ENCODE measurements around the gene RNF222.

Gene RNF222

DNA sequence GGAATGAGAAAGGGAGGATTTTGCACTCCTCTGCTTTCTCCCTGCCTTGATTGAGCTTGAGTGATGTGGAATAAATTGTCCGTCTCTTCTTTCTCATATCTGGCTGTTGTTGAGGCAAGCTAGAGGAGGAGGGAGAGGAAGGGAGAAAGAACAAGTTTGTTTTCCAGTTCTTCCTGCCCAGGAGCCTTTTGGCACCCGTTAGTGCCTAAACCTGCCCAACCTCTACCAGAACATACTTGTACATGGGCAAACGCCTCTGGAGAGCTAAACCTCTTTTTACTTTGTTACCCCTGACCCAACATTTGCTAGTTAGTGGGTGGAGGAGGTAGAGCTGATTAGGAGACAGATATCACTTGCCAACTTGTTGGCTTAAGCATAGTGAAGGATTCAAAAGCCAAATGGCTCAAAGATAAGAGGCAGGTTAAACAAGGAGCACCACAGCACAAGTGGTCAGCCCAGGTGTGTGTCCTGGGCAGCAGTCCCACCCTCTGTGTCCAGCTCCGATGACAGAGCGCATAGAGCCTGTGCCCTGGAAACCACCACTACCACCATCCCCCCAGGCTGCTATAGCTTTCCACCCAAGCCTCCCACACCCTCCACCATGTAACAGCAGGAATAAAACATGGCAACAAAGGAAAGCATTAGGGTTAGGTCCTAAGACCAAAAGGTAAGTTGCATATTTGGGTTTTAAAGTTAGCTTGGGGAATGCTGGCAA is 51.5 kb downstream of the RNF222 start:
- TF ChIP-seq CREB1 (IDR thresholded peaks at IDR 0.05; ENCODE audit: low read depth) (no peak), CEBPB (IDR thresholded peaks at IDR 0.05) (no peak), EGR1 (IDR thresholded peaks at IDR 0.05) (no peak)

DNA sequence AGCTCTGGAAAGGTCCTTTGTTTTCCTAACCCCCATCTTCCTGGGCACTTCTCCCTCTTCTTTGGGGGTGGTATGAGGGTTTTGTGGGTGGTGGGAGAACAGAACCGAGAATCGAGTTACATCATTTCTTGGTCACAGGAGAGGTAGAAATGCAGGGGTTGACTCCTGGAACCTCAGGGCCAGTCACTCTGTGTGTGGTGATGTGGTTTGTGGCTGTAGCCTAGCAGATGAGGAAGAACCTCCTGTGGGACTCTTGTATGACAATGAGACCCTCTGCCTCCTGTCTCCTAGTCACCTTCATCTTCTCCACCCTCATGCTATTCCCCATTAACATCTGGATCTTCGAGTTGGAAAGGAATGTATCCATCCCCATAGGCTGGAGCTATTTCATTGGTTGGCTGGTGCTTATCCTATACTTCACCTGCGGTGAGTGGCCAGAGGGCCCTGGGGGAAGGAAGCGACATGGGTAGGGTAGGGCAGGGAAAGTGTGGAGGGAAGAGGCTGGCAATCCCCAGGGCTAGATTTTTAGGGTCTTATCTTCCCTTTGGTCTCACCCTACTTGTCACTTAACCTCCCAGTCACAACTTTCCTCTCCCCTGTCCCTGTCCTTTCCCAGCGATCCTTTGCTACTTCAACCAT is 52.5 kb downstream of the RNF222 start:
- TF ChIP-seq CEBPB (IDR thresholded peaks at IDR 0.05) (no peak), CREB1 (IDR thresholded peaks at IDR 0.05; ENCODE audit: low read depth) (no peak), RAD21 (IDR thresholded peaks at IDR 0.05; ENCODE audit: low read depth) (no peak), TAF1 (IDR thresholded peaks at IDR 0.05; ENCODE audit: low read depth) (no peak), FOXM1 (IDR thresholded peaks at IDR 0.05; ENCODE audit: borderline replicate concordance, low read depth) (no peak), EP300 (IDR thresholded peaks at IDR 0.05; ENCODE audit: borderline replicate concordance) (no peak), USF1 (IDR thresholded peaks at IDR 0.05) (no peak), YY1 (IDR thresholded peaks at IDR 0.05; ENCODE audit: low read depth) (no peak), NFIC (IDR thresholded peaks at IDR 0.05) (no peak), EGR1 (IDR thresholded peaks at IDR 0.05) (no peak), REST (IDR thresholded peaks at IDR 0.05; ENCODE audit: low read depth) (no peak), TEAD4 (IDR thresholded peaks at IDR 0.05) (no peak), TCF12 (IDR thresholded peaks at IDR 0.05; ENCODE audit: low read depth) (no peak), ZBTB7A (IDR thresholded peaks at IDR 0.05; ENCODE audit: low read depth) (no peak)
- TF ChIP-seq, protein P1, sequence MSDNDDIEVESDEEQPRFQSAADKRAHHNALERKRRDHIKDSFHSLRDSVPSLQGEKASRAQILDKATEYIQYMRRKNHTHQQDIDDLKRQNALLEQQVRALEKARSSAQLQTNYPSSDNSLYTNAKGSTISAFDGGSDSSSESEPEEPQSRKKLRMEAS (IDR thresholded peaks at IDR 0.05), result no peak

DNA sequence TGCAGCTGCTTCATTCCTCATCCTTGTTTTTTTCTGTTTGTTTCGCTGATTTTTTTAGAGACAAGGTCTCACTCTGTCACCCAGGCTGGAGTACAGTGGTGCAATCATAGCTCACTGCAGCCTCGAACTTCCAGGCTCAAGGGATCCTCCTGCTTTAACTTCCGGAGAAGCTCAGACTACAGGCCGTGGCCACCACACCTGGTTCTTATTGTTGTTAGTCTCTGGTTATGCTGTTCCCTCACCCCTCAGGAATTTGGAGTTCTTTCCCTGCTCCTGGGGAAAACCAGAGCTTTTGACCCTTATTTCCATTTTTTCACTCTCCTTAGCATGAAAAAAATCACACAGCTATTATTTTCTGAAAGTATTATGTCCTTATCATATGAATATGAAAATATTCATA is 56.2 kb downstream of the RNF222 start:
- TF ChIP-seq TCF12 (IDR thresholded peaks at IDR 0.05; ENCODE audit: low read depth), result no peak
- no peak for TF ChIP-seq FOXM1 (IDR thresholded peaks at IDR 0.05; ENCODE audit: borderline replicate concordance, low read depth)
- no peak for TF ChIP-seq USF1 (IDR thresholded peaks at IDR 0.05)
- no peak for TF ChIP-seq REST (IDR thresholded peaks at IDR 0.05; ENCODE audit: low read depth)
- no peak for TF ChIP-seq TEAD4 (IDR thresholded peaks at IDR 0.05)
- TF ChIP-seq TAF1 (IDR thresholded peaks at IDR 0.05; ENCODE audit: low read depth), result no peak
- no peak for TF ChIP-seq EGR1 (IDR thresholded peaks at IDR 0.05)
